Activated CD8-positive, alpha-beta T cell treated with anti-CD3 and anti-CD28 coated beads for 36 hours (primary cell): ENCODE measurements around the gene RNF183. TPM values are rescaled to one million over a fixed set of nuclear protein-coding genes. Genes with fewer than 3 reads are reported as not detected.
A peak's percentile ranks its signal among the peaks of the same experiment; 100 is the strongest.

Source experiments
- ATAC-seq: fragments of 200-7000 bp; cut with Tn5 transposase; one replicate; pipeline ENCODE4 v1.10.0; 2021; ENCODE audit warnings: mild to moderate bottlenecking, moderate library complexity
- CTCF ChIA-PET: fragments of 350-600 bp; sonication (Branson Sonifier 250); formaldehyde crosslinking; loops from one replicate; lab custom pipeline; 2021; ENCODE audit warnings: antibody characterized with exemption; lab: Charles Lee
- POLR2A ChIA-PET: fragments of 350-600 bp; sonication (Branson Sonifier 250); formaldehyde crosslinking; loops from one replicate; lab custom pipeline; 2021; ENCODE audit warnings: antibody characterized with exemption; lab: Charles Lee
- DNase-seq: peaks from one replicate; pipeline ENCODE4 v3.0.0-alpha.2; 2020
- H3K27ac Mint-ChIP-seq: one replicate; pipeline ENCODE4 v1.8.0; 2021; ENCODE audit warnings: mild to moderate bottlenecking, mixed read lengths
- H3K27me3 Mint-ChIP-seq: one replicate; pipeline ENCODE4 v1.8.0; 2021; ENCODE audit warnings: mixed read lengths
- H3K36me3 Mint-ChIP-seq: one replicate; pipeline ENCODE4 v1.8.0; 2021; ENCODE audit warnings: low read depth, mixed read lengths
- H3K4me1 Mint-ChIP-seq: one replicate; pipeline ENCODE4 v1.8.0; 2021; ENCODE audit warnings: low read depth, mixed read lengths
- H3K4me3 Mint-ChIP-seq: one replicate; pipeline ENCODE4 v1.8.0; 2021; ENCODE audit warnings: mild to moderate bottlenecking, moderate library complexity, mixed read lengths
- H3K9me3 Mint-ChIP-seq: one replicate; pipeline ENCODE4 v1.8.0; 2021; ENCODE audit warnings: mixed read lengths
- intact Hi-C: fragments of 100-400 bp; cut with micrococcal nuclease; formaldehyde crosslinking; loops from one replicate; pipeline ENCODE4 v1.10.0; 2022
- total RNA-seq, 2 experiments: library from RNA; stranded (reverse); gene quantifications; one replicate each; pipeline ENCODE4 v1.2.3, GENCODE V29; 2021
- TF ChIP-seq, protein P1 (sequence below): fragments of 200-600 bp; IDR thresholded peaks from one replicate; pipeline ENCODE4 v1.8.0; 2022; ENCODE audit warnings: antibody characterized with exemption, mild to moderate bottlenecking

The RNF183 gene, protein sequence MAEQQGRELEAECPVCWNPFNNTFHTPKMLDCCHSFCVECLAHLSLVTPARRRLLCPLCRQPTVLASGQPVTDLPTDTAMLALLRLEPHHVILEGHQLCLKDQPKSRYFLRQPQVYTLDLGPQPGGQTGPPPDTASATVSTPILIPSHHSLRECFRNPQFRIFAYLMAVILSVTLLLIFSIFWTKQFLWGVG
- total RNA-seq: under 1 TPM in 1 of 2 experiments, not detected in 1; 0.27 TPM

DNA sequence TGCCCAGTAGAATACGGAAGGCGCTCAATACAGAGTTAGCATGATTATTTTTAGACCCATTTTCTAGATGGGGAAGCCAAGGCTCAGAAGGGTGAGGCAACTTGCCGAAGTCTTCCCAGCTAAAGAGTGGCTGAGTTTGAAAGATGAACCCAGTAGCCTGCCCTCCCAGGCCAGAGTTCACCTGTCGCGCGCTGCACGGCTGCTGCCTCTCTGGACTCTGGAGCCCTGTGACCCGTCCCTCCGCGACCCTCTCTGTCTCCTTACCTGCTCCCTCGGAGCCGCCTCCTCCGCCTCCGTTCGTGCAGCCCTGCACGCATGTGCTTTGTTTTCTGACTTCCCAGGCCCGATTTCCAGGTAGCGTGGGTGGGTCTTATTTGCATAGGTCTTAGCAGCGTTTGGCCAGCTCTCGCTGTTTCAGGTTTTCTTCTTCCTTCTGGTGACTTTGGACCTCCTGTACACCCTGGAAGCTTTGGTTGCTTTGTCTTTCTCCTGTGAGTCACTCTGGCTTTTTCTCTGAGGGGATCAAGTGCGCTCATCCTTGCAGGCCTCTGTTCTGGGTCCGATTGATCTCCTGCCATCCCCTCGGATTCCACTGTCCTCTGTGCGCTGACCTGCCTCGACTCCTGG, at the start of gene RNF183:
Gene RNF183, minus strand, starts transcription at position 585 of the 627 bp plus-strand sequence. CDS start 5,192 bp downstream, outside the sequence.
- H3K4me1 Mint-ChIP-seq: no peaks in the 10 kb centered on the region
- H3K4me3 Mint-ChIP-seq: no peak within 1 kb of the TSS
- no peaks in the 10 kb centered on the region for H3K27me3 Mint-ChIP-seq
- H3K27ac Mint-ChIP-seq: no peak within 1 kb of the TSS
- no peaks in the 10 kb centered on the region for H3K36me3 Mint-ChIP-seq
- DNase-seq: no peak
- ATAC-seq: no peak
- intact Hi-C loops: no loop called here
- no peaks in the 10 kb centered on the region for H3K9me3 Mint-ChIP-seq
- TF ChIP-seq, protein P1, sequence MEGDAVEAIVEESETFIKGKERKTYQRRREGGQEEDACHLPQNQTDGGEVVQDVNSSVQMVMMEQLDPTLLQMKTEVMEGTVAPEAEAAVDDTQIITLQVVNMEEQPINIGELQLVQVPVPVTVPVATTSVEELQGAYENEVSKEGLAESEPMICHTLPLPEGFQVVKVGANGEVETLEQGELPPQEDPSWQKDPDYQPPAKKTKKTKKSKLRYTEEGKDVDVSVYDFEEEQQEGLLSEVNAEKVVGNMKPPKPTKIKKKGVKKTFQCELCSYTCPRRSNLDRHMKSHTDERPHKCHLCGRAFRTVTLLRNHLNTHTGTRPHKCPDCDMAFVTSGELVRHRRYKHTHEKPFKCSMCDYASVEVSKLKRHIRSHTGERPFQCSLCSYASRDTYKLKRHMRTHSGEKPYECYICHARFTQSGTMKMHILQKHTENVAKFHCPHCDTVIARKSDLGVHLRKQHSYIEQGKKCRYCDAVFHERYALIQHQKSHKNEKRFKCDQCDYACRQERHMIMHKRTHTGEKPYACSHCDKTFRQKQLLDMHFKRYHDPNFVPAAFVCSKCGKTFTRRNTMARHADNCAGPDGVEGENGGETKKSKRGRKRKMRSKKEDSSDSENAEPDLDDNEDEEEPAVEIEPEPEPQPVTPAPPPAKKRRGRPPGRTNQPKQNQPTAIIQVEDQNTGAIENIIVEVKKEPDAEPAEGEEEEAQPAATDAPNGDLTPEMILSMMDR: no peak
- ChIA-PET POLR2A (no interaction called here), CTCF (no interaction called here)

DNA sequence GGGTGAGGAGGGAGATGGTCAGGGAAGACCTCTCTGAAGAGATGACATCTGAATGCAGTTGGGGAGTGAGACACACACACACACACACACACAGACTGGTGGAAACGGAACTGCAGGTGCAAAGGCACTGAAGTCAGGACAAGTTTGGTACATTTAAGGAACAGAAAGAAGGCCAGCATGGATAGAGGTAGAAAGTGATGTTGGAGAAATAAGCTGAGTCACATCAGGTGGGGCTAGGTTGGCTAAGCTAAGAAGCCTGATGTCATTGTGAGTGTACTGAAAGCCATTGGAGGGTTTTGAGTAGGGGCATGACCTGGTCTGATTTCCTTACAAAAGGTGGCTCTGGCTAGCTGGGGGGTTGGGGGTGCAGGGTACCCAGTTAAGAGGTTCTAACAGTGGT, 49.2 kb upstream of the RNF183 start:
- TF ChIP-seq, protein P1: no peak
- CTCF ChIA-PET: interaction anchor here (1.1 kb wide), 1 partner anchor 10 kb away, joined by 4 read pairs; no protein-coding TSS in a partner anchor
- H3K27ac Mint-ChIP-seq: peak overlapping the region; percentile 3
- no peak overlapping the region for H3K4me3 Mint-ChIP-seq
- peaks cover 13% of the 10 kb centered on the region for H3K27me3 Mint-ChIP-seq
- POLR2A ChIA-PET: interaction anchor here (1.0 kb wide), 1 partner anchor 10 kb away, joined by 4 read pairs; no protein-coding TSS in a partner anchor
- H3K9me3 Mint-ChIP-seq: no peaks in the 10 kb centered on the region
- DNase-seq (no peak), ATAC-seq (no peak)
- intact Hi-C loops: no loop called here
- H3K36me3 Mint-ChIP-seq: no peaks in the 10 kb centered on the region
- H3K4me1 Mint-ChIP-seq: peaks cover 29% of the 10 kb centered on the region

DNA sequence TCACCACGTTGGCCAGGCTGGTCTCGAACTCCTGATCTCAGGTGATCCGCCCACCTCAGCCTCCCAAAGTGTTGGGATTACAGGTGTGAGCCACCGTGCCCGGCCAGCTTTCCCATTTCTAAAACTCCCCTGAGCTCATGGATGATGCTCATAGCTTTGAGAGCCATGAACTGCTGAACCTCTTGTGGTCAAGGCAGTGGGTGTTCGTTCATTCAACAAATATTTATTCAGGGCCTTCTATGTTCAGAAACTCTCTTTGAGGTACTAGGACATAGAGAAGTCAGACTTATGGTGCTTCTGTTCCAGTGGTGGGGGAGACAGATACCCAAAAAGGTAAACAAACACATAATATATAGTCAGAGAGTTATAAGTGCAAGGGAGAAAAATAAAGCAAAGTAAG, 48.8 kb upstream of the RNF183 start:
- CTCF ChIA-PET: interaction anchor here (1.1 kb wide), 1 partner anchor 11 kb away, joined by 4 read pairs; no protein-coding TSS in a partner anchor
- Mint-ChIP-seq H3K9me3 (no peaks in the 10 kb centered on the region), H3K4me1 (peaks cover 31% of the 10 kb centered on the region), H3K36me3 (no peaks in the 10 kb centered on the region), H3K27ac (peak overlapping the region; percentile 3), H3K27me3 (peaks cover 13% of the 10 kb centered on the region), H3K4me3 (no peak overlapping the region)
- no peak for DNase-seq
- intact Hi-C loops: no loop called here
- no peak for ATAC-seq
- POLR2A ChIA-PET: interaction anchor here (0.6 to 1.3 kb wide), 2 partner anchors 19 to 47 kb away, joined by 3 to 4 read pairs; no protein-coding TSS in a partner anchor
- TF ChIP-seq, protein P1: no peak

DNA sequence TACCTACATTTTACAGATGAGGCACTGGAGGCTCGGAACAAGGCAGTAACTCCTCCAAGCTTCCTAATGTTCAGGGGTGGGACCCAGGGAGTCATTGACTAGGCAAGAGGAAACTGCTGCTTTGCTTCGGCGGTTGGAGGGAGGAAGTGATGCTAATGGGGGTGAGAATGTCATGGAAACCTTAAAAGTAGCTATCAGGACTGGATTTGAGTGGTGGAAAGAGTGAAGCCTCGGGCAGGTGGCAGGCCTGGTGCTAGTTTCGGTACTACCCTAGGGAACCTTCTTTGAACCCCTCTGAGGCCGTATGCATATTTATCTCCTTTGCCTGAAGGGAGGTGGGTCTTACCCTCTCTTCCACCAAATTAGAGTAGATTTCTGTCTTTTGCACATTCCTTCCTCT, 47.8 kb upstream of the RNF183 start:
- TF ChIP-seq, protein P1: no peak
- Mint-ChIP-seq H3K27me3 (peaks cover 13% of the 10 kb centered on the region), H3K36me3 (no peaks in the 10 kb centered on the region), H3K4me3 (peak overlapping the region; percentile 78), H3K9me3 (no peaks in the 10 kb centered on the region), H3K27ac (peak overlapping the region; percentile 77), H3K4me1 (peaks cover 31% of the 10 kb centered on the region)
- ATAC-seq (peak; percentile 65), DNase-seq (peak; percentile 77)
- ChIA-PET CTCF (interaction anchor here (0.7 to 3.1 kb wide), 7 partner anchors 11 to 305 kb away, joined by 3 to 14 read pairs (median 4); partner anchors contain the start of genes ALAD, CDC26, PRPF4 and WDR31), POLR2A (interaction anchor here (0.6 to 1.7 kb wide), 5 partner anchors 11 to 966 kb away, joined by 3 to 12 read pairs (median 4); partner anchors contain the start of genes POLE3 and WDR31)
- intact Hi-C loops: no loop called here
